ENCODE data around the gene KCNT2. TPM values are rescaled to one million over a fixed set of nuclear protein-coding genes. Genes with fewer than 3 reads are reported as not detected.

The KCNT2 gene
- total RNA-seq, 1 donor from 2014 or later: 5.9 TPM

- no peaks in the 10 kb centered on the region for H3K27me3 Mint-ChIP-seq (ENCODE audit: low read depth, unreplicated experiment)
- Histone ChIP-seq H3K27me3 (ENCODE audit: insufficient read depth, low read length) (no peaks in the 10 kb centered on the region), H3K9me3 (ENCODE audit: insufficient read depth, low read depth, low read length) (no peaks in the 10 kb centered on the region), H2AFZ (ENCODE audit: low read depth, low read length) (no peak overlapping the region), H3K27ac (ENCODE audit: low read depth, low read length) (no peak overlapping the region), H3K4me2 (ENCODE audit: low read length) (no peak overlapping the region), H3K4me1 (ENCODE audit: insufficient read depth, low read length) (no peaks in the 10 kb centered on the region), H4K20me1 (ENCODE audit: insufficient read depth, low read length) (no peaks in the 10 kb centered on the region), H3K9ac (ENCODE audit: low read length) (no peak overlapping the region), H3K79me2 (ENCODE audit: insufficient read depth, low read length) (no peaks in the 10 kb centered on the region), H3K36me3 (ENCODE audit: insufficient read depth, low read length) (no peaks in the 10 kb centered on the region), H3K4me3 (ENCODE audit: insufficient read depth, low read depth, low read length) (no peak overlapping the region)
- FAIRE-seq (no peak), DNase-seq (ENCODE audit: low read depth) (no peak)
- H3K4me3 Mint-ChIP-seq (ENCODE audit: unreplicated experiment): no peak overlapping the region
- no peaks in the 10 kb centered on the region for H3K9me3 Mint-ChIP-seq (ENCODE audit: unreplicated experiment)
- TF ChIP-seq CTCF (IDR thresholded peaks at IDR 0.05; ENCODE audit: insufficient read depth, low read depth, low read length) (no peak), EZH2 (IDR thresholded peaks at IDR 0.05; ENCODE audit: insufficient read depth, low read length) (no peak)
- no peaks in the 10 kb centered on the region for H3K4me1 Mint-ChIP-seq (ENCODE audit: low read depth, unreplicated experiment)
- H3K27ac Mint-ChIP-seq (ENCODE audit: unreplicated experiment): no peak overlapping the region
- H3K36me3 Mint-ChIP-seq (ENCODE audit: low read depth, unreplicated experiment): peaks cover 2% of the 10 kb centered on the region
Measured at GRCh38 chr1:196594700-196595099, 13.5 kb downstream of the KCNT2 start.

GRCh38 chr1:196593955-196594354, 14.3 kb downstream of the KCNT2 start:
- H3K4me3 ChIP-seq (ENCODE audit: insufficient read depth, low read depth, low read length): no peak overlapping the region
- no peaks in the 10 kb centered on the region for H3K4me1 Mint-ChIP-seq (ENCODE audit: low read depth, unreplicated experiment)
- no peaks in the 10 kb centered on the region for H4K20me1 ChIP-seq (ENCODE audit: insufficient read depth, low read length)
- no peak overlapping the region for H3K4me2 ChIP-seq (ENCODE audit: low read length)
- no peak overlapping the region for H3K4me3 Mint-ChIP-seq (ENCODE audit: unreplicated experiment)
- no peaks in the 10 kb centered on the region for H3K27me3 ChIP-seq (ENCODE audit: insufficient read depth, low read length)
- H3K9me3 Mint-ChIP-seq (ENCODE audit: unreplicated experiment): no peaks in the 10 kb centered on the region
- H3K36me3 ChIP-seq (ENCODE audit: insufficient read depth, low read length): no peaks in the 10 kb centered on the region
- H3K79me2 ChIP-seq (ENCODE audit: insufficient read depth, low read length): no peaks in the 10 kb centered on the region
- H3K36me3 Mint-ChIP-seq (ENCODE audit: low read depth, unreplicated experiment): peaks cover 2% of the 10 kb centered on the region
- DNase-seq (ENCODE audit: low read depth): no peak
- no peaks in the 10 kb centered on the region for H3K4me1 ChIP-seq (ENCODE audit: insufficient read depth, low read length)
- FAIRE-seq: no peak
- TF ChIP-seq CTCF (IDR thresholded peaks at IDR 0.05; ENCODE audit: insufficient read depth, low read depth, low read length): no peak
- no peak for TF ChIP-seq EZH2 (IDR thresholded peaks at IDR 0.05; ENCODE audit: insufficient read depth, low read length)
- H3K27me3 Mint-ChIP-seq (ENCODE audit: low read depth, unreplicated experiment): no peaks in the 10 kb centered on the region
- no peak overlapping the region for H3K9ac ChIP-seq (ENCODE audit: low read length)
- no peak overlapping the region for H3K27ac Mint-ChIP-seq (ENCODE audit: unreplicated experiment)
- H3K27ac ChIP-seq (ENCODE audit: low read depth, low read length): no peak overlapping the region
- H3K9me3 ChIP-seq (ENCODE audit: insufficient read depth, low read depth, low read length): no peaks in the 10 kb centered on the region
- no peak overlapping the region for H2AFZ ChIP-seq (ENCODE audit: low read depth, low read length)

GRCh38 chr1:196590959-196591358, 17.3 kb downstream of the KCNT2 start:
- no peak overlapping the region for H3K4me3 ChIP-seq (ENCODE audit: insufficient read depth, low read depth, low read length)
- Mint-ChIP-seq H3K4me1 (ENCODE audit: low read depth, unreplicated experiment) (no peaks in the 10 kb centered on the region), H3K4me3 (ENCODE audit: unreplicated experiment) (no peak overlapping the region), H3K9me3 (ENCODE audit: unreplicated experiment) (no peaks in the 10 kb centered on the region), H3K27ac (ENCODE audit: unreplicated experiment) (no peak overlapping the region), H3K27me3 (ENCODE audit: low read depth, unreplicated experiment) (no peaks in the 10 kb centered on the region), H3K36me3 (ENCODE audit: low read depth, unreplicated experiment) (peaks cover 2% of the 10 kb centered on the region)
- H3K79me2 ChIP-seq (ENCODE audit: insufficient read depth, low read length): no peaks in the 10 kb centered on the region
- no peaks in the 10 kb centered on the region for H3K27me3 ChIP-seq (ENCODE audit: insufficient read depth, low read length)
- FAIRE-seq (no peak), DNase-seq (ENCODE audit: low read depth) (no peak)
- no peaks in the 10 kb centered on the region for H3K4me1 ChIP-seq (ENCODE audit: insufficient read depth, low read length)
- no peak overlapping the region for H3K27ac ChIP-seq (ENCODE audit: low read depth, low read length)
- H3K4me2 ChIP-seq (ENCODE audit: low read length): no peak overlapping the region
- no peaks in the 10 kb centered on the region for H3K9me3 ChIP-seq (ENCODE audit: insufficient read depth, low read depth, low read length)
- no peaks in the 10 kb centered on the region for H4K20me1 ChIP-seq (ENCODE audit: insufficient read depth, low read length)
- TF ChIP-seq EZH2 (IDR thresholded peaks at IDR 0.05; ENCODE audit: insufficient read depth, low read length) (no peak), CTCF (IDR thresholded peaks at IDR 0.05; ENCODE audit: insufficient read depth, low read depth, low read length) (no peak)
- H3K9ac ChIP-seq (ENCODE audit: low read length): no peak overlapping the region
- no peaks in the 10 kb centered on the region for H3K36me3 ChIP-seq (ENCODE audit: insufficient read depth, low read length)
- H2AFZ ChIP-seq (ENCODE audit: low read depth, low read length): no peak overlapping the region
